ENCODE results near the gene PRAMEF5. TPM values are rescaled to one million over a fixed set of nuclear protein-coding genes. Genes with fewer than 3 reads are reported as not detected.
"Not testable (repeated sequence)": the region's sequence is repeated elsewhere in the genome, so short reads cannot be mapped to it uniquely, and the experiment has no call there.

PRAMEF5 gene
- total and polyA plus RNA-seq, 2 experiments from 2014 or later = not detected

- H3K36me3 ChIP-seq; H3K27me3 ChIP-seq; H3K4me3 ChIP-seq; H3K9me3 ChIP-seq (ENCODE audit: low read depth); H3K27ac ChIP-seq; H3K4me1 ChIP-seq (ENCODE audit: low read depth); DNase-seq (ENCODE audit: low read depth in 1 of 2, low spot score in 1 of 2): not testable (repeated sequence)
Measured at GRCh38 chr1:13297216-13297931, 43.4 kb downstream of the PRAMEF5 start.

GRCh38 chr1:13298699-13299098 is 44.7 kb downstream of the PRAMEF5 start:
- H3K27me3 ChIP-seq; H3K9me3 ChIP-seq (ENCODE audit: low read depth); DNase-seq (ENCODE audit: low read depth in 1 of 2, low spot score in 1 of 2); H3K4me3 ChIP-seq; H3K27ac ChIP-seq; H3K4me1 ChIP-seq (ENCODE audit: low read depth); H3K36me3 ChIP-seq: not testable (repeated sequence)

GRCh38 chr1:13302197-13302596 is 48.2 kb downstream of the PRAMEF5 start:
- H3K4me3 ChIP-seq; H3K9me3 ChIP-seq (ENCODE audit: low read depth); H3K4me1 ChIP-seq (ENCODE audit: low read depth); H3K27me3 ChIP-seq; DNase-seq (ENCODE audit: low read depth in 1 of 2, low spot score in 1 of 2); H3K36me3 ChIP-seq; H3K27ac ChIP-seq: not testable (repeated sequence)

GRCh38 chr1:13303239-13303638 is 49.2 kb downstream of the PRAMEF5 start, which contains the start of gene PRAMEF33:
TSS of gene PRAMEF33 (plus strand) at chr1:13303539. CDS start at chr1:13305955, 2,416 bp downstream.
- DNase-seq (ENCODE audit: low read depth in 1 of 2, low spot score in 1 of 2); H3K4me3 ChIP-seq; H3K4me1 ChIP-seq (ENCODE audit: low read depth); H3K36me3 ChIP-seq; H3K27ac ChIP-seq; H3K27me3 ChIP-seq; H3K9me3 ChIP-seq (ENCODE audit: low read depth): not testable (repeated sequence)

Other genes starting within 250 kb of the PRAMEF5 start
- gene PRAMEF27, start 197.6 kb upstream of the PRAMEF5 start, total RNA-seq = not detected in 2 replicates
- gene PRAMEF27, start 197.6 kb upstream of the PRAMEF5 start, polyA plus RNA-seq = not detected in 2 replicates
- not detected in 2 replicates for gene HNRNPCL3, start 193.4 kb upstream of the PRAMEF5 start, total RNA-seq
- not detected in 2 replicates for gene HNRNPCL3, start 193.4 kb upstream of the PRAMEF5 start, polyA plus RNA-seq
- not detected in 2 replicates for gene PRAMEF25, start 183.4 kb upstream of the PRAMEF5 start, total RNA-seq
- not detected in 2 replicates for gene PRAMEF25, start 183.4 kb upstream of the PRAMEF5 start, polyA plus RNA-seq
- not detected in 2 replicates for gene HNRNPCL2, start 137.3 kb upstream of the PRAMEF5 start, total RNA-seq
- not detected in 2 replicates for gene HNRNPCL2, start 137.3 kb upstream of the PRAMEF5 start, polyA plus RNA-seq
- gene PRAMEF26, start 98.2 kb upstream of the PRAMEF5 start, total RNA-seq = not detected in 2 replicates
- not detected in 2 replicates for gene PRAMEF26, start 98.2 kb upstream of the PRAMEF5 start, polyA plus RNA-seq
- gene HNRNPCL4, start 88.6 kb upstream of the PRAMEF5 start, total RNA-seq = not detected in 2 replicates
- gene HNRNPCL4, start 88.6 kb upstream of the PRAMEF5 start, polyA plus RNA-seq = not detected in 2 replicates
- gene PRAMEF9, start 82.3 kb upstream of the PRAMEF5 start, total RNA-seq = not detected in 2 replicates
- not detected in 2 replicates for gene PRAMEF9, start 82.3 kb upstream of the PRAMEF5 start, polyA plus RNA-seq
- gene PRAMEF13, start 52.8 kb upstream of the PRAMEF5 start, total RNA-seq = not detected in 2 replicates
- not detected in 2 replicates for gene PRAMEF13, start 52.8 kb upstream of the PRAMEF5 start, polyA plus RNA-seq
- gene PRAMEF18, start 28.0 kb upstream of the PRAMEF5 start, total RNA-seq = not detected in 2 replicates
- not detected in 2 replicates for gene PRAMEF18, start 28.0 kb upstream of the PRAMEF5 start, polyA plus RNA-seq
- gene PRAMEF8, start 30.9 kb downstream of the PRAMEF5 start, total RNA-seq = not detected in 2 replicates
- not detected in 2 replicates for gene PRAMEF8, start 30.9 kb downstream of the PRAMEF5 start, polyA plus RNA-seq
- gene PRAMEF33, start 49.3 kb downstream of the PRAMEF5 start, total RNA-seq = not detected in 2 replicates
- gene PRAMEF33, start 49.3 kb downstream of the PRAMEF5 start, polyA plus RNA-seq = not detected in 2 replicates
- not detected in 2 replicates for gene PRAMEF15, start 61.4 kb downstream of the PRAMEF5 start, total RNA-seq
- gene PRAMEF15, start 61.4 kb downstream of the PRAMEF5 start, polyA plus RNA-seq = not detected in 2 replicates
- not detected in 2 replicates for gene PRAMEF14, start 92.9 kb downstream of the PRAMEF5 start, total RNA-seq
- not detected in 2 replicates for gene PRAMEF14, start 92.9 kb downstream of the PRAMEF5 start, polyA plus RNA-seq
- gene PRAMEF19, start 117.7 kb downstream of the PRAMEF5 start, total RNA-seq = not detected in 2 replicates
- not detected in 2 replicates for gene PRAMEF19, start 117.7 kb downstream of the PRAMEF5 start, polyA plus RNA-seq
- not detected in 2 replicates for gene PRAMEF17, start 135.4 kb downstream of the PRAMEF5 start, total RNA-seq
- gene PRAMEF17, start 135.4 kb downstream of the PRAMEF5 start, polyA plus RNA-seq = not detected in 2 replicates
- gene PRAMEF20, start 156.3 kb downstream of the PRAMEF5 start, total RNA-seq = not detected in 2 replicates
- not detected in 2 replicates for gene PRAMEF20, start 156.3 kb downstream of the PRAMEF5 start, polyA plus RNA-seq

All from cardiac muscle cell (in vitro differentiated cells and primary cell).